Ovary (tissue), 9 donors: ENCODE results near the gene CLEC16A. TPM values are rescaled to one million over a fixed set of nuclear protein-coding genes. Genes with fewer than 3 reads are reported as not detected.
A peak's percentile ranks its signal among the peaks of the same experiment; 100 is the strongest.

Experiments used
- DNase-seq, 5 donors: peaks; one replicate each; pipeline ENCODE4 v3.0.0-alpha.2; 2019 to 2020
- H3K27ac ChIP-seq, 2 donors: fragments of 200-600 bp; one replicate each; pipeline versions ENCODE4 v1.5.1 to v1.8.0; 2019 to 2022
- H3K27me3 ChIP-seq: fragments of 200-600 bp; one replicate; pipeline ENCODE4 v1.8.0; 2022
- H3K36me3 ChIP-seq: fragments of 200-600 bp; sonication (generic); one replicate; pipeline ENCODE4 v1.5.1; 2019
- H3K4me1 ChIP-seq: one replicate; pipeline ENCODE4 v1.8.1; 2013; ENCODE audit warnings: mild to moderate bottlenecking, moderate library complexity; ENCODE audit not compliant: insufficient read depth
- H3K4me3 ChIP-seq: fragments of 200-600 bp; sonication (generic); one replicate; pipeline ENCODE4 v1.5.1; 2017
- H3K9me3 ChIP-seq, 2 donors: fragments of 200-600 bp in 1 of 2; sonication (generic) in 1 of 2; one replicate each; pipeline versions ENCODE4 v1.5.1 to v1.8.1; 2013 to 2019; ENCODE audit warnings: mild to moderate bottlenecking in 1 of 2, moderate library complexity in 1 of 2
- CTCF ChIP-seq, 3 donors: fragments of 450-650 bp in 2 of 3; fragments of 200-600 bp in 1 of 3; IDR thresholded peaks; one replicate each; pipeline versions ENCODE4 v1.5.1 to v1.8.0; 2016 to 2022; ENCODE audit warnings: antibody characterized with exemption in 3 of 3, mild to moderate bottlenecking in 1 of 3
- EP300 ChIP-seq: sonication (generic); formaldehyde crosslinking; IDR thresholded peaks from one replicate; pipeline ENCODE4 v1.6.1; 2017; ENCODE audit warnings: antibody characterized with exemption
- POLR2A ChIP-seq: fragments of 450-650 bp; IDR thresholded peaks from one replicate; pipeline ENCODE4 v1.6.1; 2017; ENCODE audit warnings: antibody characterized with exemption, mild to moderate bottlenecking, moderate library complexity
- WGBS, 3 donors: extraction: QIAGEN DNeasy Blood & Tissue Kit in 1 of 3; methylation state at CpG; one replicate each; pipeline versions ENCODE4 v1.1.5 to v1.1.7; 2013 to 2017; 5-methylcytosine and 5-hydroxymethylcytosine counted together
- intact Hi-C, 4 donors: fragments of 100-400 bp; cut with DNase I; formaldehyde crosslinking; loops; one replicate each; pipeline versions ENCODE4 v1.11.0 to v1.15.1; 2022 to 2023
- polyA plus RNA-seq, 2 donors: library from polyadenylated mRNA; stranded (reverse); fragments of 200-250 nt in 1 of 2; fragments of 350-450 nt in 1 of 2; fragmentation: Illumina TruSeq in 1 of 2; extraction: RNeasy Lipid Tissue Mini Kit (QIAGEN cat#74804) in 1 of 2; gene quantifications; one replicate each; pipeline ENCODE4 v1.2.3, GENCODE V29; 2013 to 2014
- total RNA-seq, 7 donors: library from RNA; depleted of rRNA in 2 of 7; stranded (reverse); fragments of >200 nt in 2 of 7; fragmentation: NEBNext Ultra II Directional in 3 of 7; extraction: Animal tissue kit (Norgen Biotek cat#: 25700) in 3 of 7; gene quantifications; one replicate each; pipeline versions ENCODE4 v1.1.0 to v1.2.4, GENCODE V29; 2016 to 2023
- donor health status: DM: no; HTN: no; CAD: no; lungs with moderate emphysema.
- donor health status: DM: no; HTN: no; CAD: no.
- donor health status: Bipolar disorder and iron deficiency.
- donor health status: DM: yes; HTN: yes; CAD: no.
- donor health status: DM: no; HTN: no; CAD: no.
- donor health status: DM: yes; HTN: yes; CAD: no.

The CLEC16A gene
- total and polyA plus RNA-seq, 9 donors: 6.4 to 28.1 (median 16.5) TPM

GRCh38 chr16:11064202-11064540, 119.8 kb downstream of the CLEC16A start:
- Histone ChIP-seq H3K9me3 (no peaks in the 10 kb centered on the region), H3K36me3 (no peaks in the 10 kb centered on the region), H3K4me3 (no peak overlapping the region), H3K27ac (no peak overlapping the region), H3K27me3 (no peaks in the 10 kb centered on the region), H3K4me1 (no peaks in the 10 kb centered on the region)
- TF ChIP-seq CTCF (IDR thresholded peaks at IDR 0.05) (no peak), EP300 (no peak), POLR2A (no peak)
- DNase-seq: peak in 1 of 5 donors; percentile 3
- 85 to 92% (median 90%) methylated on average over 3 of the region's 3 CpGs for WGBS, 3 donors
- intact Hi-C loops: no loop called here

DNA sequence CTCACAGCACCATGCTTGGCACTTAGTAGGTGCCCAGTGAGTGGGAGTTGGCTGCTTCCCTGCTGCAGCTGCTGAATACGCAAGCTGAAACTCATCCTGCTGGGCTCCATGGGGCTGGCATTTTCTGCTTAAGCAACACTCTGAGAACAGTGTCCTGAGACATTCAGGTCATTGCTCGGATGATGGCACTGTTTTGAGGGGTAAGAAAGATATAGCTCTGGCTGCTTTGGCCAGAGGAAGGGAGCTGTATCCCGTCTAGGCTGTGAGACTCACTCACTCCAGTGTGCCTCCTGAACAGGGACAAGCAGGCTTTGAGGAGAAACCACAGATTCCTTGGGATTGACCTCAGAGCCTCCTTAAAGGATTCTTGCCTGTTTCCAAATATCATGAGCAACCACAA, 120.5 kb downstream of the CLEC16A start:
- WGBS, 3 donors: 59 to 69% (median 62%) methylated on average over 3 of the region's 3 CpGs
- Histone ChIP-seq H3K27ac (no peak overlapping the region), H3K36me3 (no peaks in the 10 kb centered on the region), H3K4me3 (no peak overlapping the region), H3K4me1 (no peaks in the 10 kb centered on the region), H3K9me3 (no peaks in the 10 kb centered on the region), H3K27me3 (no peaks in the 10 kb centered on the region)
- intact Hi-C loops: no loop called here
- TF ChIP-seq POLR2A (no peak), CTCF (IDR thresholded peaks at IDR 0.05) (no peak), EP300 (no peak)
- peak in 1 of 5 donors; percentile 7 for DNase-seq

DNA sequence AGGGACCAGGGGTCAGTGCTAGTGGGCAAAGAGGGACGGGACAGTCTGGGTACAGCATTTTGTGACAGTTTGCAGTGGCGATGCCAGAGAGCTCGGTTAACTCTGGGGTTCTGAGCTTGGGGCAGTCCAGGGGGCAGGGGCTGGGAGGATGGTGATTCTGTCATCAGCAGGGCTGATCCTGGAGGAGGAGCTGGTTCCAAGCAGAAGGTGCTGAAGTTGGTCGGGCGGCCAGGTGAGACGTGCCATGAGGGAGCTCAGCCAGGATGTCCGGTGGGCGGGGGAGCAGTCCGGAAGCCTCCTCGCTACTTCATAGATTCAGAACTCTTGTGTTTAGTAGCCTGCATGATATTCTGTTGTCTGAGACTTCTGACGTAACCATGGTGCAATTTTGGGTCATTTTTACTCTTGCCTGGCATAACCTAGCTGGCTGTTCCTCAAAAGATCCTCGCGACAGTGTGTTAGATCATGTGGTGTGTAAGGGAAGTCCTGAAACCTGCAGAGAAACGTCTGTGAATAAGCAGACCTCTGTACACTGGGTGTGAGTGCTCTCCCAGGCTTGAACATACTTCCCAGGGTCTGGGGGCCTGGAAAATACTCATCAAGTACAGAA, 122.0 kb downstream of the CLEC16A start:
- Histone ChIP-seq H3K36me3 (no peaks in the 10 kb centered on the region), H3K27me3 (no peaks in the 10 kb centered on the region), H3K4me1 (no peaks in the 10 kb centered on the region), H3K27ac (no peak overlapping the region), H3K9me3 (no peaks in the 10 kb centered on the region), H3K4me3 (no peak overlapping the region)
- no peak for TF ChIP-seq POLR2A
- no peak for TF ChIP-seq EP300
- TF ChIP-seq CTCF (IDR thresholded peaks at IDR 0.05): no peak
- 86 to 92% (median 89%) methylated on average over 14 of the region's 14 CpGs for WGBS, 3 donors
- intact Hi-C loops: no loop called here
- DNase-seq: peak in 2 of 5 donors; percentile 10 to 12

GRCh38 chr16:11067266-11067665, 122.9 kb downstream of the CLEC16A start:
- peak in 2 of 5 donors; percentile 7 to 23 for DNase-seq
- no peak for TF ChIP-seq POLR2A
- TF ChIP-seq CTCF (IDR thresholded peaks at IDR 0.05): no peak
- TF ChIP-seq EP300: no peak
- Histone ChIP-seq H3K9me3 (no peaks in the 10 kb centered on the region), H3K36me3 (no peaks in the 10 kb centered on the region), H3K27ac (no peak overlapping the region), H3K4me1 (no peaks in the 10 kb centered on the region), H3K4me3 (no peak overlapping the region), H3K27me3 (no peaks in the 10 kb centered on the region)
- intact Hi-C loops: no loop called here
- WGBS, 3 donors: 91 to 95% (median 91%) methylated on average over 7 of the region's 7 CpGs
